Measurements from ENCODE around the gene NOSIP.

The NOSIP gene

DNA sequence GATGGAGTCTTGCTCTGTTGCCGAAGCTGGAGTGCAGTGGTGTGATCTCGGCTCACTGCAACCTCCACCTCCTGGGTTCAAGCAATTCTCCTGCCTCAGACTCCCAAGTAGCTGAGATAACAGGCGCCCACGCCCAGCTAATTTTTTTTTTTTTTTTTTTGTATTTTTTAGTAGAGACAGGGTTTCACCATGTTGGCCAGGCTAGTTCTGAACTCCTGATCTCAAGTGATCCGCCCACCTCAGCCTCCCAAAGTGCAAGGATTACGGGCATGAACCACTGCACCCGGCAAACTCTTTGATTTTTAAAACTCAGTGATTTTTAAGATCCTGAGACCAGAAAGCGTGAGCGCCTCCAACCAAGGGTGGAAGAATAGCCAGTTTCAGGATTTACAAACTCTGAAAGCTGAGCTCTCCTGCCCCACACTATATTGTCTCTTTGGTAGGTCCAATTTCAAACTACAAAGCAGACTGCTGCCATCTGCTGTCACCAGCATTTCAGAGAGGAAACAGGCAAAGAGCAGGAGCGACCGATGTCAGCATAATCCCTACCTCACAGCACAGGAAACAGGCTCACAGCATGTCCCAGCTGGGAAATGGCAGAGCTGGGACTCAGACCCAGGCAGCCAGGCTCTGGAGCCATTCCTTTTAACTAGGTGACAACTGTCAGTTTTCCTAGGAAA, 9.2 kb downstream of the NOSIP start:
- DNase-seq, result peak; percentile 64

DNA sequence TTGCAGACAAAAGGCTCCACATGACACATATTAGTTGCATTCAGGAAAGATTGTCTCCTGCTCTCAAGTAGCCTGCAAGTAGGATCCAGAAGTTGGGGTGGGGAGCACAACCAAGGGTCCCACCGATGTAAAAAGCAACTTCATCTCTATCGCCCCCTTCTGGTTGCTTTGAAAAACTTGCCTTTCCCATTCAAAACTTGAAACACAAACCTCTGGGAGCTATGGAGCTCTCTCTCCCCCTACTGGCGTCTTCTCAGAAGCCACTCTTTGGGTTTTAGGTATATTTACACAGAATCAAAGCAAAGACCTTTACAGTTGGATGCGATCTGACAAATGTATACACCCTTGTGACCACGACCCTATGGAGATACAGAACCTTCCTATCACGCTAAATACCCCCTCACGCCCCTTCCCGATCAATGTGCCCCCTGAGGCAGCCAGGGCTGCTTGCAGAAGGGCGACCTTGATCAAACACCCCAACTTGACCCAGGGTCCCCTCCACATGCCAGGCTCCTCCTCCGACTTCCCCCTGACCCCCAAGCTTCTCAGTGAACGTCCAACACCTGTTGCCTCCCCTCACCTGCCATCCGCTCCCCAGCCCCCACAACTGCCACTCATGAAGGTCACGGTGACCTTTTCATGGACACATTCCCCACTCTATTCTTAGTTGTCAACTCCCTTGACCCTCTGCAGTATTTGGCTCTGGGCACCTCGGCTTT, 10.1 kb downstream of the NOSIP start:
- peak; percentile 95 for DNase-seq

GRCh38 chr19:49567861-49568441, 12.4 kb downstream of the NOSIP start:
- peak; percentile 77 for DNase-seq

- no peak for DNase-seq
Measured at GRCh38 chr19:49566302-49566701, 14.1 kb downstream of the NOSIP start.

DNA sequence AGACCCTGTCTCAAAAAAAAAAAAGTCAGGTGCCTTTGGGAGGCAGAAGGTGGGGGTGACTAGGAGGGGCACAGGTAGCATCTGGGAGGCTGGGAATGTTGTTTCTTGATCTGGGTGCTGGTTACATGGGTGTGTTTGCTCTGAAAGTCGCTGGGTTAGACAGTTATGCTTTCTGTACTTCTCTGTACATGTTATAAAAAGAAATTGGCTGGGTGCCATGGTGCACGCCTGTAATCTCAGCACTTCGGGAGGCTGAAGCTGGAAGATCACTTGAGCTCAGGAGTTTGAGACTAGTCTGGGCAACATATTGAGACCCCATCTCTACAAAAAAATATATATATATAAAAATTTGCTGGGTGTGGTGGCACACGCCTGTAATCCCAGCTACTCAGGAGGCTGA, 15.1 kb downstream of the NOSIP start:
- peak; percentile 45 for DNase-seq

GRCh38 chr19:49564616-49565045, 15.7 kb downstream of the NOSIP start:
- DNase-seq, result peak; percentile 46

DNA sequence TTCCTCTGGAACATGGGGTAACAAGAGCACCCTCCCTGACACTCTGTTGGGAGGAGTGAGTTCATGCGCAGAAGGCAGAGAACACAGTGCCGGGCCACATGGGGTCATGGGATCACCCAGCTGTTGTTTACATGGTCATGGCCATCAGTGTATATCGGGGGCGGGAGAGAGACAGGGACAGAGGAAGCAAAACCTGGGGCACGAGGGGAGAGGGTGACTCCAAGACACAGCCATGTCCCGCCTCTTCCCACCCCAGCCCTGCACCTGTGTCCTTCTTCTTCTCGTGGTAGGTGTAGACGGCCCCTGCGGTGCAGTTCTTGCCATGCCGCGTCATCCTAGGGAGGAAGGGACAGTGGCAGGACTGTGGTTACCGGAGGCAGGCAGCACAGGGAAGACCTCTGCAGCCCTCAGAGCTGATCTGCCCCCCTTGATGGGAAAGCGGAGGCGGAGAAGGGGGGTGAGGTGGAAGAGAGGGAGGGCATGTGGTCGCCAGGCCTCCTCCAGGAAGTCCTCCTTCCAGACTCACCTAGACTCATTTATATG, 19.9 kb downstream of the NOSIP start:
- peak; percentile 44 for DNase-seq

- no peak for DNase-seq
Measured at GRCh38 chr19:49559928-49560327, 20.4 kb downstream of the NOSIP start.

DNA sequence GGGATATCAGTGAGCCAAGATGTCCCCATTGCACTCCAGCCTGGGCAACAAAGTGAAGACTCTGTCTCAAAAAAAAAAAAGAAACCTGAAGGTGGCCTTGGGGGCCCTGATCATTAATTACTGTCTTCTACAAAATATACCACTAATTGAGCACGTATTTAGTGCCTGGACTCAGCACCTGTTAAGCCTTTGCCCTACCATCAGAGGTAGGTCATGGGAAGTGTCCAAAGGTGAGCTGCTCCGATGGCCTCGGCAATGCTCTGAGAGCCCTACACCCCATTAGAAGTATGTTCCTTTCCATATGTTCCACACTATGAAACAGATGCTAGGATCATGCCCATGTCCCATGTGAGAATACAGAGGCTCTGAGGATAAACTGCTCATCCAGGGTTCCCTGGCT, 20.9 kb downstream of the NOSIP start:
- no peak for DNase-seq

GRCh38 chr19:49558591-49558990, 21.8 kb downstream of the NOSIP start:
- DNase-seq, result no peak

DNA sequence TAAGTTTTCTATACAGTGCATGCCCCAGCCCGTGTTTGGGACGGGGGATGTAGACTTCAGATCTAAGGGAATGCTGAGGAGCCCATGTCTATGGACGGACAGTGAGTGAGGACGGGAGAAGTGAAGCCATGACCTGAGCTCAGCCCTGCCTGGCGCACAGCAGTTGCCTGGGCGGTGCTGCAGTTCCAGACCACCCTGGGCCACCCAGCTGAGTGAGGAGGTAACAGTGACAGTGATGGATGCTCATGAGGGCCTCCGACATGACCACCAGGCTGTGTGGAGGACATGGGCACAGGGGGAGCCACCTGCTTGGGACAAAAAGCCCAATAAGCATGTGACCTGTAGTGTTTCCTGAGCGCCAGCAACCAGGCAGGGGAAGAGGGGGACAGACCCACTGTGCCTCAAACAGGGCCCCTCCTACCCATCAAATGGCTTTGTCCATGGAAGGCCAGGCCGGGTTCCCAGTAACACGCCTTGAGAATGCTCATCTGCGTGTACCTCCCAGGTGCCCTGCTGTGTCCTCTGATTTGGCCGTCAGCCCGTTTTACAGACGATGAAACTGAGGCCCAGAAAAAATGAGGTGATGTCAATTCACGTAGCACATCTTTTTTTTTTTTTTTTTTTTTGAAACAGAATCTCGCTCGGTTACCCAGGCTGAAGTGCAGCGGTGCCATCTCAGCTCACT, 22.6 kb downstream of the NOSIP start:
- no peak for DNase-seq

DNA sequence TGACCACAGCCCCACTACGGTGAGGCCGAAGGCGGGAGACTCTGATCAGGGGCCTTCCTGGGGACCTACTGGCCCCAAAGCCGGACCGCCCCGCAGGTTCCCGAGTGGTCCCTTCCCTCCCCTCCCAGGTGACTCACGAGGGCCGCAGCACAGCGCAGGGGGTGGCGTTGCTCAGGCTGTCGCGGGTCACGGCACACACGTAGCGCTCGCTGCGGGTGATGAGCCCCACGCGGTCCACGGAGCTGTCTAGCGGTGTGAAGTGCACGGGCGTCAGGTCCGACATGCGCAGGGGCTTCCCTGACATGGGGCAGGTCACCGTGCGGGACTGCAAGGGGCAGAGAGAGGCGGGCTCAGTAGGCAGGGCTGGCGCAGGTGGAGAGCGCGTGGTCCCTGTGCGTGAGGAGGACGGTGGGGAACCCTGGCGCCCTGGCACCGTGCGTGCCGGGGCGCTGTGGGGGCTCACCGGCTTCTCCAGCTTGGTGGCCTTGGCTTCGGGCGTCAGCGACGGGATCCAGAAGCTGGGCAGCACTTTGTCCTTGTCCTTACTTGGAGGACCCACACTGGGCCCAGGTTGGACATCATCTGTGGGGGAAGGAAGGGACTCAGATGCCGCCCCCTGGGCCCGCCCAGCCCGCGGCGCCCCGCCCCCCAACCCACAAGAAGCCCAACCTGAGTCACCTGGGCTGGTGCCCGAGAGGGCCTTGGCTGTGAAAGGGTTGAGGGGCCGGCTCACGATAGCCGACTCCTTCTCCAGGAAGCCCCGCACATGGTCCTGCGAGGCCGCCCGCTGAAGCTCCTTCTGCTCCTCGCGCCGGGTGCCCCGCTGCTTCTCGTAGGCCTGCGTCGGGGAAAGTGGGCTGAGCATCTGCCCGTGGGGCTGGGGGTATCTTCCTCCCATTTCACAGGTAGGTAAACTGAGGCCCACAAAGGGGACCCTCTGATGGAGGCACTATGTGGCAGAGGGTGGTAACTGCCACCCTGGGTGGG, 23.7 kb downstream of the NOSIP start:
- no peak for DNase-seq

GRCh38 chr19:49555600-49556411, 24.6 kb downstream of the NOSIP start:
- DNase-seq, result peak; percentile 85

DNA sequence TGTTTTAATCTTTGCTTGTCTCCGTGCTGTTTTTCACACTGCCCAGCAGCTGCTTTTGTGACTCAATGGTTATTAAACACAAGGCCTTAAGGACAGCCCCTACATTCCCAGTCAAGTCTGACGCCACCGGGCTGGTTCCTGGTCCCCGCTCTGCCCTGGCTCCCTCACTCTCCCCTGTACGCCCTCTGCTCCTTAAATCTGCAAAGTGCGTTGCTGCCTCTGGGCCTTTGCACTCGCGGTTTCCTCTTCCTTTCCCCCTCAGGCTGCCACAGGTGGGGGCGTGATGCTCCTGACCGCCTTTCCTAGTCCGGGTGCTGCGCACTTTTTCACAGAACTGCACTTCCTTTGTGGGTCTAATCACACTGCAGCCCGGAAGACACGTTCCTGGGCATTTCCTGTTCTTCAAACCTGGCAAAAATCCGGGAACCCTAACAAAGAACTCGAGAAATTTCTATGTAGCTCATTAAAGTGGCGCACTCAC, 25.6 kb downstream of the NOSIP start:
- DNase-seq, result no peak

DNA sequence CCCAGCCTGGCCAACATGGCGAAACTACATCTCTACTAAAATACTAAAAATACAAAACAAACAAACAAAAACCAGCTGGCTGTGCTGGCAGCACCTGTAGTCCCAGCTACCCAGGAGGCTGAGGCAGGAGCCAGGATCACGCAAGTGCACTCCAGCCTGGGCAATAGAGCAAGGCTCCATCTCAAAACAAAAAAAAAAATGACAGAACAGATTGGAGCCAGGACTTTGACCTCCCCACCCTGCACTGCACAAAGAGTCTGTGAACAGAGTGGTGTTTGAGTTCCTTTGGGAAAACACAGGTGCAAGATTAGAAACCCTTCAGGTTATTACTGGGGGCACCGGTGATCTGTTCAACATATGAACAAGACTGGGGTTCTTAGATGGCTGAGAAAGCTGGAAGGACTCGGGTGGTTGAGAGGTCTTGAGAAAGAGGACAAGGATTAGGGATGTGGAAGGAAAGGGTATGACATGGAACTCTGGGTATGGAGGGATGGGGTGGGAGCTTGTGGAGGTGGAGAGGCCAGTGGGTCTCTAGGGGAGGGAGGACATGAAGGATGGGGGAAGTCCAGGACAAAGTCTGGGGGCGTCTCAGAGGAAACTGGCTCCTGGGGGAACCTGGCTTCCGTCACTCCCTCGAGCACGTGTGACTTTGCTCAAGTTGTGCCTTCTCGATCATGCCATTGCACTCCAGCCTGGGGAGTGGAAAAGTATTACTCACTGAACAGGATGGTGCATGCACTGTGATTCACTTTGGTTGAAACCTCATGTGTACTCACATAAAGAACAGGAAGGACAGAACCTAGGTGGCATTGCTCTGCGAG, 26.7 kb downstream of the NOSIP start:
- DNase-seq, result no peak

DNA sequence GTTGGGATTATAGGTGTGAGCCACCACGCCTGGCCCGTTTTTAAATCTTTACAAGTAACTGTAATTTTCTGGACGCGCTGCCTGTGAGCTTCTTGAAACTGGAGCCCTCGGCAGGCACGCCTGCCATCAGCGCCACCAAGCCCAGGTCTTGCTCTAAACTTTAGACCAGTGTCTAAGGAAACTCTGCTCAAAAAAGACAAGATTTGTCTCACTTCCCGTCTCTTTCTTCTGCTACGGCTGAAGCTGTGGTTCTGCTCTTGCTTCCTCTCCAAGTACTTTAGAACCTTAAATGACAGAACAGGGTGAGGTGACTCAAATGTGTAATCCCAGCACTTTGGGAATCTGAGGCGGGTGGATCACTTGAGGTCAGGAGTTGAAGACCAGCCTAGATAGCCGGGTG, 27.6 kb downstream of the NOSIP start:
- no peak for DNase-seq

GRCh38 chr19:49551531-49551930, 28.8 kb downstream of the NOSIP start:
- no peak for DNase-seq

DNA sequence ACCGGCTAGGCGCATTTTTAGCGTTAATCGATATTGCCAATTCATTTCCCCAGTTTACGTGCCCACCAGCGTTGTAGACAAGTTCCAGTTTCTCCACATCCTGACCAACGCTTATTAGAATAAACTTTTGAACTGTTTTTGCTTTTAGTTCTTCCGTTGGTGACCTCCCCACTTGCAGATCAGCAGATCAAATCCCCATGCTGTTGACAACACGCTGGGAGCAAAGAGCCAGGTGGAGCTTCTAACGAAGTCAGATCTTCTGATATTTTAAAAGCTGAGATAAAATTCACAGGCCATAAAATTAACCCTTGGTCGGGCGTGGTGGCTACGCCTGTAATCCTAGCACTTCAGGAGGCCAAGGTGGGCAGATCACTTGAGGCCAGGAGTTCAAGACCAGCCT, 31.3 kb downstream of the NOSIP start:
- DNase-seq, result peak; percentile 30

DNA sequence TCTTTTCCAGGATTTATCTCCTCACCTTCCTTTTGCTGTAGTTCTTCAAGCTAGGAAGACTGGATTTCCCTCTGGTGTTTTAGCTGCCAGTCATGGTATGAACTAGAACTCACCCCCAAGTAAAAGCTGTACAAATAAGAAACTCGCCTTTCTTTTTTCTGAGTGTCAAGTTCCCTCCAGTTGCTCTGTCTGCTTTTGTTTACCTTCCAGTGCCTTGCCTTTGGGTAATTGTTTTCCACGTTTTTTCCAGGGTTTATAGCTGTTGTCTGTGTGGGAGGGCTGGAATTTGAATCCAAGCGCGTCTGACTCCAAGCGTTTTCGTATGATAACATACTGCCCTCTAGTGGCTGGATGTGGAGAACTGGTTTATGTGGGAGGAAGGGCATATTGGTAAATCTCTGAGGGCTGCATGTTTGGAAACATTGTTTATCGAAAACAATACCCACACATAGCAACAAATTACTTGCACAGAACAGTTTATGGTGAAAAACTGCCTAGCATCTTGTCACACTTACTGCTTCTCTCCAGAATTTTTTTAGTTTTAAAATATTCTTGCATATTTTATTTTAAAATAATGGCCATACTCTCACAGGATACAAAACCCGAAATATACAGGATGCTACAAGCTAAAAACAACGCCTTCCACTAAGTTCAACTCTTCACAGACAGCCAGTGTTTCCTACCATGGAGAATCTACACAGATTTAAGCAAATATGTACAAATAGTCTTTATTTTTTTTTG, 33.4 kb downstream of the NOSIP start:
- DNase-seq, result peak; percentile 91
